CD4-positive, alpha-beta T cell (primary cell): ENCODE data around the gene C16orf87. TPM values are rescaled to one million over a fixed set of nuclear protein-coding genes. Genes with fewer than 3 reads are reported as not detected.

Experiments used
- ATAC-seq: fragments of 200-7000 bp; cut with Tn5 transposase; one replicate; pipeline ENCODE4 v1.10.0; 2022; ENCODE audit warnings: mild to moderate bottlenecking; ENCODE audit not compliant: poor library complexity
- CTCF ChIA-PET: fragments of 350-600 bp; sonication (Branson Sonifier 250); formaldehyde crosslinking; loops from one replicate; lab custom pipeline; 2021; ENCODE audit warnings: antibody characterized with exemption, inconsistent platforms; lab: Charles Lee
- POLR2A ChIA-PET: fragments of 350-600 bp; sonication (Branson Sonifier 250); formaldehyde crosslinking; loops from one replicate; lab custom pipeline; 2021; ENCODE audit warnings: antibody characterized with exemption, inconsistent platforms; lab: Charles Lee
- DNase-seq, 14 experiments: peaks; one replicate each; pipeline ENCODE4 v3.0.0-alpha.2; 2013 to 2020; ENCODE audit warnings: mixed read lengths in 2 of 14
- H3K27ac ChIP-seq, 2 donors: one replicate each; pipeline versions ENCODE4 v1.5.1 to v1.7.0; 2013; ENCODE audit warnings: low read length in 2 of 2, low read depth in 1 of 2, mild to moderate bottlenecking in 1 of 2
- H3K27me3 ChIP-seq, 2 experiments: 1 replicate in 1 of 2; 2 replicates in 1 of 2; pipeline versions ENCODE4 v1.6.1 to v1.7.0; 2013; ENCODE audit warnings: low read length in 2 of 2, control low read depth in 1 of 2, mild to moderate bottlenecking in 1 of 2, moderate library complexity in 1 of 2; ENCODE audit not compliant: insufficient read depth in 2 of 2, control insufficient read depth in 1 of 2
- H3K36me3 ChIP-seq: one replicate; pipeline ENCODE4 v1.6.1; 2013; ENCODE audit warnings: low read length, control low read depth; ENCODE audit not compliant: insufficient read depth
- H3K4me1 ChIP-seq: one replicate; pipeline ENCODE4 v1.6.1; 2013; ENCODE audit warnings: low read length, control low read depth; ENCODE audit not compliant: insufficient read depth
- H3K4me3 ChIP-seq: one replicate; pipeline ENCODE4 v1.5.1; 2013; ENCODE audit warnings: mild to moderate bottlenecking, low read length, moderate library complexity
- H3K9me3 ChIP-seq, 2 experiments: 1 replicate in 1 of 2; 2 replicates in 1 of 2; pipeline versions ENCODE4 v1.6.1 to v1.7.0; 2013; ENCODE audit warnings: low read length in 2 of 2, mild to moderate bottlenecking in 2 of 2, control low read depth in 1 of 2, moderate library complexity in 1 of 2; ENCODE audit not compliant: control insufficient read depth in 1 of 2, insufficient read depth in 1 of 2
- H3K27ac Mint-ChIP-seq: one replicate; pipeline ENCODE4 v1.8.0; 2020; ENCODE audit warnings: mixed read lengths
- H3K27me3 Mint-ChIP-seq: one replicate; pipeline ENCODE4 v1.8.0; 2021; ENCODE audit warnings: mixed read lengths
- H3K36me3 Mint-ChIP-seq: one replicate; pipeline ENCODE4 v1.8.0; 2021; ENCODE audit warnings: low read depth, mixed read lengths
- H3K4me1 Mint-ChIP-seq: one replicate; pipeline ENCODE4 v1.8.0; 2021; ENCODE audit warnings: low read depth, mixed read lengths
- H3K4me3 Mint-ChIP-seq: one replicate; pipeline ENCODE4 v1.8.0; 2020; ENCODE audit warnings: mild to moderate bottlenecking, mixed read lengths
- H3K9me3 Mint-ChIP-seq: one replicate; pipeline ENCODE4 v1.8.0; 2020; ENCODE audit warnings: mixed read lengths
- CTCF ChIP-seq: fragments of 200-600 bp; IDR thresholded peaks from one replicate; pipeline ENCODE4 v1.8.0; 2022; ENCODE audit warnings: antibody characterized with exemption, mild to moderate bottlenecking
- intact Hi-C, 2 experiments: fragments of 100-400 bp; cut with DNase I in 1 of 2; cut with micrococcal nuclease in 1 of 2; formaldehyde crosslinking; loops; one replicate each; pipeline versions ENCODE4 v1.15.1 to v1.9.0; 2023 to 2025; cut with DNase I, micrococcal nuclease
- polyA plus RNA-seq, 2 donors: library from polyadenylated mRNA; unstranded; fragments of 120-200 nt; gene quantifications; one replicate each; pipeline ENCODE4 v1.2.1, GENCODE V29; 2013
- total RNA-seq, 174 experiments: library from RNA in 2 of 174; stranded (reverse) in 2 of 174; gene quantifications; one replicate each; pipeline ENCODE4 v1.2.3 and lab custom pipeline; 2021 to 2026

Gene C16orf87, protein sequence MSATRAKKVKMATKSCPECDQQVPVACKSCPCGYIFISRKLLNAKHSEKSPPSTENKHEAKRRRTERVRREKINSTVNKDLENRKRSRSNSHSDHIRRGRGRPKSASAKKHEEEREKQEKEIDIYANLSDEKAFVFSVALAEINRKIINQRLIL
- total RNA-seq (10 to 100 TPM; 20.6 to 22.6 TPM), total RNA-seq (lab: John Stamatoyannopoulos, UW) (9.2 to 47.4 (median 17.5) reads per million in 172 experiments)
- polyA plus RNA-seq (2013, experiment 1 of 2): 11.2 TPM
- polyA plus RNA-seq (2013, experiment 2 of 2): 12.9 TPM

DNA sequence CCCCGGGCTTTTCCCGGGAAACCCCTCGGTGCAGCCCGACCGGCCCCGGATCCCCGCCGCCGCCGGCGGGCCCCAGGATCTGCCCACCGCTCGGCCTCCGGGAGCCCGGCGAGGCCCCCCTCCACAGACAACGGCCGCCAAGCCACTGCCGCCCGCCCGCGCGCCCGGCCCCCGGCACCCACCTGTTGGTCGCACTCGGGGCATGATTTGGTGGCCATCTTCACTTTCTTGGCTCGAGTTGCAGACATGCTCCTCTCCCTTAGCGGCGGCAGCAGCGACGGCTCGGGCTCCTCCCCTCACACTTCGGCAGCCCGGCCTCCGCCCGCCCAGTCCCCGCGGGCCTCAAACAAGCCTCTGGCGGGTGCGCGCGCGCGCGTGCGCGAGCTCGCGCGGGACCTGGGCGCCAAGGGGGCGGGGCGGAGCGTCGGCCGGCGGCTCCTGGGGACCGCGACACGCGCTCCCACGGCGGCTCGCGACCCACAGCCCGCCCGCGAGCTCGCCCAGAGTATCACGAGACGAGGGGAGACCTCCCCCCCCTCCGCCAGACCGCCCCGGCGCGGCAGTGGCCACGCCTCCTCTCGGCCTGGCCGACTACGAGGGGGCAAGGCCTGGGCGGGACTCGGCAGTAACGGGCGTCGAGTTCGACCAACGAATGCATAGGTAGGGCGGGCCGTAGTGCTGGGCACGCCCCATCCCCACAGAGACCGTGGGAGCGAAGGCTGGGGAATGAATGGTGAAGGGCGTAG is at the start of gene C16orf87:
Gene C16orf87 (minus strand): TSS at position 279 of the 746 bp plus-strand sequence. CDS start 31 bp downstream, at position 248.
- H3K4me1 ChIP-seq: peaks cover 11% of the 10 kb centered on the region
- DNase-seq (peak; percentile 81 to 96 (median 90)), ATAC-seq (peak; percentile 91)
- intact Hi-C loops: loop anchor here (1.0 to 10.0 kb wide), 10 partner anchors 40 to 1556 kb away; partner anchors contain the start of genes ORC6 (in 2 of the 2), VPS35 (in 2 of the 2), DNAJA2 (in 1 of the 2) and GPT2 (in 1 of the 2)
- peak within 1 kb of the TSS; percentile 87 for H3K4me3 ChIP-seq
- Mint-ChIP-seq H3K27ac (peak within 1 kb of the TSS; percentile 89), H3K36me3 (peaks cover 10% of the 10 kb centered on the region), H3K27me3 (no peaks in the 10 kb centered on the region), H3K4me3 (peak within 1 kb of the TSS; percentile 98), H3K4me1 (peaks cover 36% of the 10 kb centered on the region), H3K9me3 (no peaks in the 10 kb centered on the region)
- no peaks in the 10 kb centered on the region for H3K36me3 ChIP-seq
- H3K27ac ChIP-seq: peak within 1 kb of the TSS; percentile 45 to 61
- ChIA-PET CTCF (no interaction called here), POLR2A (interaction anchor here (0.6 to 4.6 kb wide), 12 partner anchors 9 to 1535 kb away, joined by 3 to 32 read pairs (median 5); partner anchors contain the start of genes DNAJA2 and ORC6)
- TF ChIP-seq CTCF: no peak
- no peaks in the 10 kb centered on the region for H3K9me3 ChIP-seq
- no peaks in the 10 kb centered on the region for H3K27me3 ChIP-seq

- H3K27ac Mint-ChIP-seq: no peak overlapping the region
- ATAC-seq (no peak), DNase-seq (no peak)
- intact Hi-C loops: no loop called here
- no peaks in the 10 kb centered on the region for H3K9me3 Mint-ChIP-seq
- ChIA-PET CTCF (no interaction called here), POLR2A (no interaction called here)
- no peak overlapping the region for H3K4me3 ChIP-seq
- no peaks in the 10 kb centered on the region for H3K27me3 ChIP-seq
- H3K27me3 Mint-ChIP-seq: peaks cover 7% of the 10 kb centered on the region
- H3K36me3 Mint-ChIP-seq: no peaks in the 10 kb centered on the region
- TF ChIP-seq CTCF: no peak
- no peaks in the 10 kb centered on the region for H3K4me1 ChIP-seq
- H3K9me3 ChIP-seq: no peaks in the 10 kb centered on the region
- no peaks in the 10 kb centered on the region for H3K36me3 ChIP-seq
- no peak overlapping the region for H3K4me3 Mint-ChIP-seq
- no peak overlapping the region for H3K27ac ChIP-seq
- no peaks in the 10 kb centered on the region for H3K4me1 Mint-ChIP-seq
These were observed 44.3 kb upstream of the C16orf87 start for GRCh38 chr16:46875243-46875642.

DNA sequence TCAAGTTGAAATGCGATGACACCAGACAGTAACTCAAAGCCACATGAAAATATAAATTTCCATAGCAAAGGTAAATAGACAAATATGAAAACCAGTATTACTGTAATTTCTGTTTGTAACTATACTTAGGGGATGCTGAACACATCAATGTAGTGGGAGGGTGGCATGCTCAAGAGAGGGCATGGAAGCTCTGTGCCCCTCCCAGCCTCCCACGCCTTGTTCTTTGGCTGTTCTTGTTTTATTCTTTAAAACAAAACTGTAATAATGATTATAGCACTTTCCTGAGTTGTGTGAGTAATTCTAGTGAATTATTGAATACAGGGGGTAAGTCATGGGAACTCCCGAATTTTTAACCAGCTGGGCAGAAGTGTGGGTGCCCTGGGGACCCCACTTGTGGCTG is 42.2 kb upstream of the C16orf87 start:
- no peak for TF ChIP-seq CTCF
- H3K36me3 ChIP-seq: no peaks in the 10 kb centered on the region
- no peak for ATAC-seq
- Mint-ChIP-seq H3K27ac (no peak overlapping the region), H3K36me3 (no peaks in the 10 kb centered on the region), H3K27me3 (peaks cover 12% of the 10 kb centered on the region), H3K4me3 (no peak overlapping the region), H3K9me3 (no peaks in the 10 kb centered on the region), H3K4me1 (no peaks in the 10 kb centered on the region)
- intact Hi-C loops: no loop called here
- no peak overlapping the region for H3K27ac ChIP-seq
- no peaks in the 10 kb centered on the region for H3K27me3 ChIP-seq
- no peaks in the 10 kb centered on the region for H3K4me1 ChIP-seq
- no peak for DNase-seq
- POLR2A ChIA-PET: no interaction called here
- H3K9me3 ChIP-seq: no peaks in the 10 kb centered on the region
- CTCF ChIA-PET: no interaction called here
- H3K4me3 ChIP-seq: no peak overlapping the region
